HG03060 (cell line): ENCODE data around the gene SLC43A2.
"Not testable (repeated sequence)": the region's sequence is repeated elsewhere in the genome, so short reads cannot be mapped to it uniquely, and the experiment has no call there.

Experiments used
- ATAC-seq: cut with Tn5 transposase; IDR thresholded peaks from one replicate; pipeline ENCODE4 v1.9.1; 2021; ENCODE audit warnings: low read depth, moderate number of reproducible peaks; ENCODE audit not compliant: unreplicated experiment

The SLC43A2 gene

GRCh38 chr17:1552932-1553331 lies 75.7 kb downstream of the SLC43A2 start:
- ATAC-seq = no peak

- no peak for ATAC-seq
Measured at GRCh38 chr17:1551741-1552140, 76.9 kb downstream of the SLC43A2 start.

GRCh38 chr17:1548032-1548431 lies 80.6 kb downstream of the SLC43A2 start:
- ATAC-seq = no peak

GRCh38 chr17:1546292-1546922 lies 82.2 kb downstream of the SLC43A2 start:
- no peak for ATAC-seq

- no peak for ATAC-seq
Measured at GRCh38 chr17:1545618-1546017, 83.0 kb downstream of the SLC43A2 start.

GRCh38 chr17:1542316-1542715 lies 86.3 kb downstream of the SLC43A2 start:
- no peak for ATAC-seq

- ATAC-seq = no peak
Measured at GRCh38 chr17:1541367-1541904, 87.2 kb downstream of the SLC43A2 start.

GRCh38 chr17:1539811-1540210 lies 88.8 kb downstream of the SLC43A2 start:
- ATAC-seq = no peak

- ATAC-seq = no peak
Measured at GRCh38 chr17:1535737-1536136, 92.9 kb downstream of the SLC43A2 start.

- no peak for ATAC-seq
Measured at GRCh38 chr17:1533661-1534325, 94.8 kb downstream of the SLC43A2 start.

- no peak for ATAC-seq
Measured at GRCh38 chr17:1532836-1533602, 95.6 kb downstream of the SLC43A2 start.

- no peak for ATAC-seq
Measured at GRCh38 chr17:1529863-1530262, 98.8 kb downstream of the SLC43A2 start.

GRCh38 chr17:1526876-1527275 lies 101.8 kb downstream of the SLC43A2 start:
- not testable (repeated sequence) for ATAC-seq

GRCh38 chr17:1522626-1523025 lies 106.0 kb downstream of the SLC43A2 start:
- no peak for ATAC-seq

- no peak for ATAC-seq
Measured at GRCh38 chr17:1521086-1521640, 107.5 kb downstream of the SLC43A2 start.

- no peak for ATAC-seq
Measured at GRCh38 chr17:1519678-1520077, 109.0 kb downstream of the SLC43A2 start.
